Aorta (tissue), 5 donors: Measurements from ENCODE around the gene LTB4R. TPM values are rescaled to one million over a fixed set of nuclear protein-coding genes. Genes with fewer than 3 reads are reported as not detected.

Experiments used
- ATAC-seq: fragments of 200-7000 bp; cut with Tn5 transposase; one replicate; pipeline ENCODE4 v1.9.1; 2022; ENCODE audit warnings: moderate library complexity; ENCODE audit not compliant: low FRiP score
- DNase-seq, 2 donors: peaks; one replicate each; pipeline ENCODE4 v3.0.0-alpha.2; 2020
- H3K27ac ChIP-seq, 2 donors: one replicate each; pipeline ENCODE4 v1.5.1; 2013; ENCODE audit warnings: low read length in 2 of 2, mild to moderate bottlenecking in 2 of 2, moderate library complexity in 2 of 2, control low read depth in 1 of 2, inconsistent platforms in 1 of 2, low read depth in 1 of 2
- H3K27me3 ChIP-seq, 2 donors: one replicate each; pipeline ENCODE4 v1.6.1; 2013; ENCODE audit warnings: control low read depth in 1 of 2, low read length in 1 of 2, mild to moderate bottlenecking in 1 of 2, moderate library complexity in 1 of 2; ENCODE audit not compliant: insufficient read depth in 2 of 2, control insufficient read depth in 1 of 2
- H3K36me3 ChIP-seq, 2 donors: one replicate each; pipeline ENCODE4 v1.6.1; 2013; ENCODE audit warnings: control low read depth in 1 of 2, low read length in 1 of 2, mild to moderate bottlenecking in 1 of 2; ENCODE audit not compliant: insufficient read depth in 2 of 2, control insufficient read depth in 1 of 2
- H3K4me1 ChIP-seq, 2 donors: one replicate each; pipeline ENCODE4 v1.6.1; 2013; ENCODE audit warnings: low read length in 2 of 2, control low read depth in 1 of 2, mild to moderate bottlenecking in 1 of 2, moderate library complexity in 1 of 2; ENCODE audit not compliant: insufficient read depth in 2 of 2, control insufficient read depth in 1 of 2
- H3K4me3 ChIP-seq, 2 donors: one replicate each; pipeline ENCODE4 v1.5.1; 2013; ENCODE audit warnings: low read length in 2 of 2, control low read depth in 1 of 2, mild to moderate bottlenecking in 1 of 2
- H3K9me3 ChIP-seq: one replicate; pipeline ENCODE4 v1.6.1; 2013; ENCODE audit warnings: mild to moderate bottlenecking, low read length; ENCODE audit not compliant: control insufficient read depth
- WGBS, 2 donors: extraction: QIAGEN DNeasy Blood & Tissue Kit; methylation state at CpG; one replicate each; pipeline ENCODE4 v1.1.7; 2013; 5-methylcytosine and 5-hydroxymethylcytosine counted together
- intact Hi-C, 2 donors: fragments of 100-400 bp; cut with DNase I; formaldehyde crosslinking; loops; one replicate each; pipeline versions ENCODE4 v1.14.2 to v1.15.0; 2022
- polyA plus RNA-seq, 2 donors: library from polyadenylated mRNA; stranded (reverse); fragments of 200-250 nt; gene quantifications; one replicate each; pipeline ENCODE4 v1.2.3, GENCODE V29; 2013
- total RNA-seq, 2 donors: library from RNA; stranded (reverse); fragmentation: NEBNext Ultra II Directional; extraction: Animal tissue kit (Norgen Biotek cat#: 25700); gene quantifications; one replicate each; pipeline ENCODE4 v1.2.1, GENCODE V29; 2021
- donor health status: healthy with polysubstance abuse.
- donor health status: Bipolar disorder and iron deficiency.
- donor health status: DM: no; HTN: no; CAD: no.
- donor health status: DM: no; HTN: no; CAD: no.
- donor health status: DM: yes; HTN: yes; CAD: no.

Gene LTB4R
- total and polyA plus RNA-seq, 4 donors, result 2.9 to 8.2 (median 6.1) TPM

- Histone ChIP-seq H3K4me1 (no peaks in the 10 kb centered on the region), H3K27ac (no peak overlapping the region), H3K36me3 (no peaks in the 10 kb centered on the region), H3K4me3 (no peak overlapping the region), H3K9me3 (no peaks in the 10 kb centered on the region), H3K27me3 (no peaks in the 10 kb centered on the region)
- DNase-seq (no peak), ATAC-seq (no peak)
- intact Hi-C loops, result no loop called here
- 88 to 89% methylated on average over 3 of the region's 3 CpGs for WGBS, 2 donors
Measured at GRCh38 chr14:24274101-24274543, 37.2 kb upstream of the LTB4R start.

- no peaks in the 10 kb centered on the region for H3K27me3 ChIP-seq
- H3K4me3 ChIP-seq, result no peak overlapping the region
- 91 to 96% methylated on average over 6 of the region's 6 CpGs for WGBS, 2 donors
- peak in 1 of 2 donors; percentile 39 for DNase-seq
- H3K27ac ChIP-seq, result no peak overlapping the region
- H3K9me3 ChIP-seq, result no peaks in the 10 kb centered on the region
- no peaks in the 10 kb centered on the region for H3K4me1 ChIP-seq
- no peaks in the 10 kb centered on the region for H3K36me3 ChIP-seq
- intact Hi-C loops, result no loop called here
- no peak for ATAC-seq
Measured at GRCh38 chr14:24277071-24277470, 34.2 kb upstream of the LTB4R start.

- ATAC-seq, result peak; percentile 47
- 86 to 87% methylated on average over 11 of the region's 11 CpGs for WGBS, 2 donors
- H3K4me1 ChIP-seq, result no peaks in the 10 kb centered on the region
Measured at GRCh38 chr14:24277606-24278321, 33.5 kb upstream of the LTB4R start.

GRCh38 chr14:24278424-24278823 lies 32.9 kb upstream of the LTB4R start:
- Histone ChIP-seq H3K4me1 (no peaks in the 10 kb centered on the region), H3K4me3 (no peak overlapping the region), H3K36me3 (no peaks in the 10 kb centered on the region), H3K9me3 (no peaks in the 10 kb centered on the region), H3K27ac (no peak overlapping the region), H3K27me3 (no peaks in the 10 kb centered on the region)
- ATAC-seq, result no peak
- no peak for DNase-seq
- intact Hi-C loops, result no loop called here
- WGBS, 2 donors, result 93 to 95% methylated on average over 5 of the region's 5 CpGs

More at GRCh38 chr14:24277606-24278321, 33.5 kb upstream of the LTB4R start:
- Histone ChIP-seq H3K27ac (no peak overlapping the region), H3K9me3 (no peaks in the 10 kb centered on the region), H3K27me3 (no peaks in the 10 kb centered on the region), H3K4me3 (no peak overlapping the region), H3K36me3 (no peaks in the 10 kb centered on the region)
- DNase-seq, result peak in 1 of 2 donors; percentile 62
- intact Hi-C loops, result no loop called here

GRCh38 chr14:24279301-24280186 lies 31.8 kb upstream of the LTB4R start:
- intact Hi-C loops, result no loop called here
- Histone ChIP-seq H3K4me1 (no peaks in the 10 kb centered on the region), H3K36me3 (no peaks in the 10 kb centered on the region), H3K27me3 (no peaks in the 10 kb centered on the region), H3K9me3 (no peaks in the 10 kb centered on the region), H3K4me3 (no peak overlapping the region), H3K27ac (no peak overlapping the region)
- DNase-seq (no peak), ATAC-seq (no peak)
- WGBS, 2 donors, result 71 to 76% methylated on average over 11 of the region's 11 CpGs

GRCh38 chr14:24280797-24281460 lies 30.4 kb upstream of the LTB4R start:
- no peak overlapping the region for H3K27ac ChIP-seq
- ATAC-seq (no peak), DNase-seq (no peak)
- intact Hi-C loops, result no loop called here
- H3K4me1 ChIP-seq, result no peaks in the 10 kb centered on the region
- no peaks in the 10 kb centered on the region for H3K9me3 ChIP-seq
- WGBS, 2 donors, result 87 to 89% methylated on average over 6 of the region's 6 CpGs
- no peak overlapping the region for H3K4me3 ChIP-seq
- H3K27me3 ChIP-seq, result no peaks in the 10 kb centered on the region
- no peaks in the 10 kb centered on the region for H3K36me3 ChIP-seq

- Histone ChIP-seq H3K27me3 (no peaks in the 10 kb centered on the region), H3K9me3 (no peaks in the 10 kb centered on the region), H3K27ac (no peak overlapping the region), H3K4me3 (no peak overlapping the region), H3K36me3 (no peaks in the 10 kb centered on the region), H3K4me1 (no peaks in the 10 kb centered on the region)
- DNase-seq (no peak), ATAC-seq (no peak)
- 88 to 90% methylated on average over 7 of the region's 7 CpGs for WGBS, 2 donors
- intact Hi-C loops, result no loop called here
Measured at GRCh38 chr14:24281636-24282035, 29.7 kb upstream of the LTB4R start.

- Histone ChIP-seq H3K27ac (no peak overlapping the region), H3K36me3 (no peaks in the 10 kb centered on the region), H3K9me3 (no peaks in the 10 kb centered on the region), H3K27me3 (no peaks in the 10 kb centered on the region), H3K4me1 (no peaks in the 10 kb centered on the region), H3K4me3 (no peak overlapping the region)
- no peak for ATAC-seq
- no peak for DNase-seq
- intact Hi-C loops, result no loop called here
- 81 to 87% methylated on average over 3 of the region's 3 CpGs for WGBS, 2 donors
Measured at GRCh38 chr14:24282736-24283135, 28.6 kb upstream of the LTB4R start.
